Esophagus muscularis mucosa (tissue), 4 donors: ENCODE data around the gene TRABD2A.

Source experiments
- EP300 ChIP-seq: sonication (generic); formaldehyde crosslinking; IDR thresholded peaks from one replicate; pipeline ENCODE4 v1.6.1; 2017; ENCODE audit warnings: antibody characterized with exemption
- POLR2A ChIP-seq: fragments of 450-650 bp; IDR thresholded peaks from one replicate; pipeline ENCODE4 v1.6.1; 2017; ENCODE audit warnings: antibody characterized with exemption, moderate library complexity, mild to moderate bottlenecking, low read depth
- POLR2AphosphoS5 ChIP-seq, 2 donors: sonication (generic); formaldehyde crosslinking; IDR thresholded peaks; one replicate each; pipeline ENCODE4 v1.6.1; 2017; ENCODE audit warnings: antibody characterized with exemption in 2 of 2
- TF ChIP-seq, protein P1 (sequence below), 3 experiments: fragments of 200-600 bp in 2 of 3; fragments of 450-650 bp in 1 of 3; sonication (generic) in 2 of 3; IDR thresholded peaks; one replicate each; pipeline ENCODE4 v1.5.1; 2017 to 2019; ENCODE audit warnings: antibody characterized with exemption in 3 of 3, mild to moderate bottlenecking in 2 of 3, moderate library complexity in 1 of 3

DNA sequence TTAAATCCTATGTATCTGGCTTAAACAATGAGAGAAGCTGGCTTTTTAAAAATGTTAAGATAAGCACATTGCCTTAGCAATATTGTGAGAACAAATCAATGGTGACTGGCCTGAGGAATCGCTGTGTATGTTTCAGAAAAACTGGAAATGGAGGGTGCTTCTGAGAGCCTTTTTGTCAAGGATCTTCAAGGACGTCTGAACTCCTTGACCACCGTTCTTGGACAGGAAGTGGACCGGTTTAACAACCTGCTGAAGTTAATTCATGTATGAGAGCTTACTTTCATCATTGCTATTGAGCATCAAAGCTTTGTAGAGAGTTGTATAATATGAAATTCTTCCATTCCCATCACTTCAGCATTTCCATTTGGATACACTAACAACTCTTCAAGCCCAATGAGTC lies 72.6 kb downstream of the TRABD2A start:
- no peak for TF ChIP-seq POLR2A
- TF ChIP-seq, protein P1, sequence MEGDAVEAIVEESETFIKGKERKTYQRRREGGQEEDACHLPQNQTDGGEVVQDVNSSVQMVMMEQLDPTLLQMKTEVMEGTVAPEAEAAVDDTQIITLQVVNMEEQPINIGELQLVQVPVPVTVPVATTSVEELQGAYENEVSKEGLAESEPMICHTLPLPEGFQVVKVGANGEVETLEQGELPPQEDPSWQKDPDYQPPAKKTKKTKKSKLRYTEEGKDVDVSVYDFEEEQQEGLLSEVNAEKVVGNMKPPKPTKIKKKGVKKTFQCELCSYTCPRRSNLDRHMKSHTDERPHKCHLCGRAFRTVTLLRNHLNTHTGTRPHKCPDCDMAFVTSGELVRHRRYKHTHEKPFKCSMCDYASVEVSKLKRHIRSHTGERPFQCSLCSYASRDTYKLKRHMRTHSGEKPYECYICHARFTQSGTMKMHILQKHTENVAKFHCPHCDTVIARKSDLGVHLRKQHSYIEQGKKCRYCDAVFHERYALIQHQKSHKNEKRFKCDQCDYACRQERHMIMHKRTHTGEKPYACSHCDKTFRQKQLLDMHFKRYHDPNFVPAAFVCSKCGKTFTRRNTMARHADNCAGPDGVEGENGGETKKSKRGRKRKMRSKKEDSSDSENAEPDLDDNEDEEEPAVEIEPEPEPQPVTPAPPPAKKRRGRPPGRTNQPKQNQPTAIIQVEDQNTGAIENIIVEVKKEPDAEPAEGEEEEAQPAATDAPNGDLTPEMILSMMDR (IDR thresholded peaks at IDR 0.05), result no peak
- no peak for TF ChIP-seq POLR2AphosphoS5 (IDR thresholded peaks at IDR 0.05)
- no peak for TF ChIP-seq EP300
